ENCODE measurements around the gene KRT34.
"Not testable (repeated sequence)": the region's sequence is repeated elsewhere in the genome, so short reads cannot be mapped to it uniquely, and the experiment has no call there.

KRT34 gene

DNA sequence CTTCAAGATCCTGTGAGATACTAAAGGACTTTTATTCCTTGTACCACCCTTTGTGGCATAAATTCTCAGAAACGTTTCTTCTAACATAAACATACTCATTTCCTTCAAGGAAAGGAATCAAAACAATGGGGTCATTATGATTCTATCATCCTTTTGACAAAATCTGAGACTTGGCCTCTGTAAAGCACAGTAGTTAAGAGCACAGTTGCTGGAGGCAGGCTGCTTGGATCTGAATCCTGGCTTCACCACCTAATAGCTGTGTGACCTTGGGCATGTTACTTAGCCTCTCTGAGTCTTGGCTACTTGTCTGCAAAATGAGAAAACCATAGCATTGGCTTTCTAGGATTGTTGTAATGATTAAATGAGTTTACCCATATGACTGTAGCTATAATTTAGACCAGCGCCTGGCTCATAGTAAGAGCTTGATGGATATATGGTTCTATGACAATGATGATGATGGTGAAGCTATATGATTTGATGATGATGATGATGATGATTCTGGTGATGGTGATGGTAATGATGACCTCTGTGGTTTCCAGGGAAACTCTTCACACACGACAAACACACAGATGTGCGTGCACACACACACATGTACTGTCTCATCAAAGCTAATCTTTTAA lies 21.4 kb upstream of the KRT34 start:
- no peak for DNase-seq

DNA sequence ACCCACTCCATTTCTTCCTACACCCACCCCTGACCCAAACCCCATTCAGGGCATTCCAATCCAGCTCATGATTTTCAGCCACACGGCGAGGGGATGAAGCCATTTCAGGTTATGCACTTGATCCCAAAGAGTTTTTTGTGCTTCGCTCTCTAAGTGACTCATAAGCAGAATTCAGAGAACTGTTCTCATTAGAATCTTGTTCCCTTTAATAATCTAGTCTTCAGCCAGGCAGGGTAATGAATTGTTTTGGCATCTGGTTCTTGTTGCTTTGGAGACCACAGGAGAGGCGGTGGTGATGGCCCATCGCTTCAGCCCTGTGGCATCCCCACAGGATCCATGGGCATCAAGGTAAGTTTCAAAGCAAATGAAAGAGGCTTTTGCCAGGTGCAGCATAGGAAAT lies 20.1 kb upstream of the KRT34 start:
- DNase-seq = no peak

DNA sequence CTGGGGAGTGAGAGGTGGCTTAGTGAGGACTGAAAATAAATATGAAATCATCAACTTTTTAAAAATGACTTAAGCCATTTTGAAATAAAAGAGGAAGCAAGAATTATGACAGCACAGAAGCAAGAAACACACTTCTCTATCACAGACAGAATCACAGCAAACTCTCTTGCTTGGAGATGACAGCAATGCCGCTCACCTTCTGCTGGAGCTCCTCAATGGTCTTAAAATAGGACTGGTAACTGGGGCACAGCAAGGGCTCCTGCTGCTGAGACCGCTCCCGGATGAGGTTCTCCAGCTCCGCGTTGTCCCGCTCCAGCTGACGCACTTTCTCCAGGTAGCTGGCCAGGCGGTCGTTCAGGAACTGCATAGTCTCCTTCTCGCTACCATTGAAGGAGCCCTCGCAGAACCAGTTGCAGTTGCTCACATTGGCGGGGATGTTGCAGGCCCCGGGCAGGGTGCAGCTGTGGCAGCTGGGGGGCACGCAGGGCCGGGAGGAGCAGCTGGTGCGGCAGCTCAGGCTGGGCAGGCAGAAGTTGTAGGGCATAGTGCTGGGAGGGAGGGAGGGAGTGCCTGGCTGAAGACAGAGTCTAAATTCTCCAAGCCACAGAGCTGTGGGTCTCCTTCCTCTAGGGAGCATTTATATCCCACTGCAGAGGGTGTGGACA lies 15.0 kb upstream of the KRT34 start, which contains the start of gene KRT31:
TSS of gene KRT31 (minus strand) at position 613 of the 665 bp plus-strand sequence. CDS start at position 544, 69 bp downstream.
- no peak for DNase-seq

DNA sequence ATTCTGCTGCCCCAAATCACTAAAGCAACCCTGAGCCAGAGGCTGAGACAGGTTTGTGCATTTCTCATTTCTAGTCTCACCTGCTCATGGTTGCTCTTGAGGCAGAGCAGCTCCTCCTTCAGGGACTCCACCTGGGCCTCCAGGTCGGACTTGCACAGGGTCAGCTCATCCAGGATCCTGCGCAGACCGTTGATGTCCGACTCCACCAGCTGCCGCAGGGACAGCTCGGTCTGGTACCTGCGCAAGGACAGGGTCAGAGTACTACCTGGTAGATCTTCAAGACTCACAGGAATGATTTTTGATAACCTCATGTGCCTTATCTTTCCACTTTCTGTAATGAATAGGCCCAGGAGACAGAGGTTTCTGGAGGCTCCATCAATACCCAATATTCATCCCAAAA lies 14.2 kb upstream of the KRT34 start:
- DNase-seq = no peak

DNA sequence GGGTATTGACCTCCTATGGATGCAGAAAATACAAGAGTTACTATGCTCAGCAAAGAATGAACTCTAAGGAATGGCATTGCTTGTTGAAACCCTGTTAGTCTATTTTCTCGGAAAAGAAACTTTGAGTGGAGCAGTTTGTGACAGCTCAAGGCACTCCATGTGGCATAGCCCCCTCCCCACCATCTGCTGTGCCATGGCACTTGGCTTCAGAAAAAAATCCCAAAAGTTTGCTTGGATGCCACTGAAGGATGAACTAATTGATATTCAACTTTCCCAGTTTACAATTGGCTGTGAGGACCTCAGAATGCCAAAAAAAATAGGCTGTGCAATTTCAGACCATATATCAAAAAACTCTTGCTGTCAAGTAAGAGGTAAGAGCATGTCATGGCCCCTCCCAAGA lies 13.5 kb upstream of the KRT34 start:
- no peak for DNase-seq

DNA sequence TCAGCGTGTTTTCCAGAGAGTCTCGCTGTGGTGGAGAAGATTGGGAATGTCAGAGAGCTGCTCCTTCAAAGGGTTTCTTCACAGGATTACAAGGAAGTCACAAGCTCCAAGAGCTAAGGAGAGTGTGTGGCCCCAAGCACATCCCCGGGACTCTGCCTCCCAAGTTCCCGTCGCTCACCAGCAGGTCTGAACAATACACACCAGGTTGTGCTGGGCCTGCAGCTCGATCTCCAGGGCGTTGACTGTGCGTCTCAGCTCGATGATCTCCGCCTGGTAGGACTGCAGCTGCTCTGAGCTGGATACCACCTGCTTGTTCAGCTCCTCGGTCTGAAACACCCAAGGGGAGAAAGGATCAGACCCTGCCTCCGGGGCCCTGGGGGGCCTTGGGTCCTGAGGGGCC lies 12.9 kb upstream of the KRT34 start:
- not testable (repeated sequence) for DNase-seq

DNA sequence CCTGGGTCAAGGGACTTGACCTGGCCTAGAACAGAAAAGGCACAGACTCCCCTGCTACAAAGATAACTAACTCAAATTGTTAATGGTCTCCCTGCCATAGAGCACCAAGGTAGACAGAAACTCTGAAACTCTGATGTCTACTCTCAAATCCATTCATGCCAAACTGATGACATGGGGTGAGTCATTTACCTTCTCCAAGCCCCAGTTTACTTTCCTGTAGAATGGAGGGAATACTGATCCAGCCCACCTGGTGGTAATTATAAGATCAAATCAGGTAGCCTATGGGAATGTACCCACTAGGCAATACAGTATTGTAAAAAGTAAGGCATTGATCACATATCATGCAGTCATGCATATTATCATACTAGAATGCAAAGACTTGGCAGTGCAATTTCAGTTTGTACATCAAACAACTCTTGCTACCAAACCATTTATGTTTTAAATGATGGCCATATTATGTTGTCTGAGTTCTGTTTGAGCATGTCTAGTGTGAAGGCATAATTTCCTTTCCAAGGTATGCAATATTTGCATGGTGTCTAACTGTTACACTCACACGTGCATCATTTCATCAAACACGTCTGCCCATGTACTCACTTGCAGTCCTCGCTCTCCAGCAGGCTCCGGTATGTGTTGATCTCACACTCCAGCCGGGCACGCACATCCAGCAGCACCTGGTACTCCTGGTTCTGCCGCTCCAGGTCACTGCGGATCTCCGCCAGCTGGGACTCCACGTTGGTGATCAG lies 12.3 kb upstream of the KRT34 start:
- no peak for DNase-seq

DNA sequence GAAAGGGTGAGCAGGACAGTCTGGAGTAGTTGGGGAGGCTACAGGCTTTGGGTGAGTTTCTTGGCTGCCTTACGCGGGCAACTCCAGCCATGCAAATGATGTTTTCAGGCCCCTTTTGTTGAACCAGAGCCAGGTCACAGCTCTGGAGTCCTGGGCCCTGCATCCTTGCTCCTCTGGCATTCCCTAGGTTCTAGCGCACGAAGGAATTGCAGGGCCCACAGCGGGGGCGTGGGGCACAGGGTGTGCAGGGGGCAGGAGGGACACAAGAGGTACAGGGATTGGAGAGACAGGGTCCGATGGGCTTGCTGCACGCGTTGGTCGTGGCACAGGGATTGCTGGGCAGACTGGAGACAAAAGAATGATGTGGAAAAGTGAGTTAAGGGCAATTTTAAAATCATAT lies 11.7 kb upstream of the KRT34 start:
- DNase-seq = no peak

DNA sequence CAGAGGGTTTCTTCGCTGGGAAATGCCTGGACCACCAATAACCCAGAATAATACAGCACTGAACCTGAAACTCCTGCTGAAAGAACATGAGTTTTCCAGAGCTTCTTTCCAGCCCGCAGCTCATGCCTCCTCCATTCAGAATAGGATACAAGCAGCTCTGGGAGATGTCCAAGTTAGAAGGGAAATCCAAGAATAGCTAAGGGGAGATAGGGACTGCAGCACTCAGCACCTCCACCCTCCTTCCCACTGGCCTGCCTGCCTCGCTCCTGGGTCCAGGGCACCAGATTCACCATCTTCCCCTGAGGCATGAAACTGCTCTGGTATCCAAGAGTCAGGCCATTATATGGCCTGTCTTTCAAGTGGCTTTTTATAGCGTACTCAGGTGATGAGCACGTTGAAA lies 11.2 kb upstream of the KRT34 start:
- no peak for DNase-seq

DNA sequence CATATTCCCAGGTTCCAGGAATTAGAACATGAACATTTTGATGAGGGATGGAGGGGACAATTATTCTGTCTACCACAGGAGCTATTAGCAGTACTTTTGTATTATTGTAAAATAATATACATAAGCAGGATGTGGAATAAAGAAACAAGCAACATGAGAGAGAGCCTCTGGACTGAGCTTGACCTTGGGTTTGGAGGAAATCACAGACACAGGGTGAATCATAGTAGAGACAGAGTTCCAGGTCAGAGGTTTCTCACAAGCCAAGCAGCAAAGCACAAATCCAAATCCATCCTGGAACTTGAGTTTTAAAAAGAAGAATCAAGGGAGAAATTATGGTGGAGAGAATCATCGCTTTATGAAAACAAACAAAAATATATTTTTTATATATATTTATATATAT lies 10.2 kb upstream of the KRT34 start:
- DNase-seq = no peak

DNA sequence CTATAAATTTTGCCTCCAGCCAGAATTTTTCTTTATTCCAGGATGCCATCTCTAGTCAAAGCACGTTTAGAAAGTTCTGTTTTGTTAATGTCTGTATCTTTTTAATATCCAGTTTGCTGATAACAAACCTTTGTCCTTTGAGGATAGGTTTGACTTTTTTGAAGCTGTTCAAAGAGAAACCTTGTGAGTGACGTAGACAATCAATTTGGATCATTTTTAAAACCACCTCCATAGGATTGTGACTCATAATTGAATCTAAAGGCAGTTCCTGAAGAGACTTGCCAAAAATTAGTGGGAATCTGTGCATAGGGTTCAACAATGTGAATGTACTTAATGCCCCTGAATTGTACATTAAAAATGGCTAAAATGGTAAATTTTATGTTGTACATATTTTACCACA lies 9.4 kb upstream of the KRT34 start:
- no peak for DNase-seq

DNA sequence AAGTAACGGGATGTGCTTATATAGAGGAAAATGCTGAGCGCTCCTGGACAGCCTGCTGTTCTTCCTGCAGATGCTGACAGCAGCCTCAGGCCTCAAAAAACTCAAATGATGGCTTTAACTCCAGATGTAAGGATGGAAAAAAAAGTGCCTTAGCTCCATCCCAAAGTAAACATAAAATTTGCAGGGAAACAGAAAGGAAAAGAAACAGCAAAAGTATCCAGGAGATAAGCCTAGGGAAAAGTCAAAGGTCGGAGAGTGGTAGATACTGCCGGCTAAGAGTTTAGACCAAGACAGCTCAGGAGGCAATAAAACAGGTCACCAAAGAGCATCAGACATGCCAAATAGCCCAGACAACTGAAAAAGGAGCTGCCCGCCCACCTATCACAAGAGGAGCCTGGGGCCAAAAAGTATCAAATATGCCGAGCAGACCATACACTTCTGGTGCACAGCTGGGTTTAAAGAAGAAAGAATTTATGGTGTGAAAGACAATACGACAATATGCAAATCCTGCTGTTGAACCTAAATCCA lies 8.4 kb upstream of the KRT34 start:
- DNase-seq = no peak

DNA sequence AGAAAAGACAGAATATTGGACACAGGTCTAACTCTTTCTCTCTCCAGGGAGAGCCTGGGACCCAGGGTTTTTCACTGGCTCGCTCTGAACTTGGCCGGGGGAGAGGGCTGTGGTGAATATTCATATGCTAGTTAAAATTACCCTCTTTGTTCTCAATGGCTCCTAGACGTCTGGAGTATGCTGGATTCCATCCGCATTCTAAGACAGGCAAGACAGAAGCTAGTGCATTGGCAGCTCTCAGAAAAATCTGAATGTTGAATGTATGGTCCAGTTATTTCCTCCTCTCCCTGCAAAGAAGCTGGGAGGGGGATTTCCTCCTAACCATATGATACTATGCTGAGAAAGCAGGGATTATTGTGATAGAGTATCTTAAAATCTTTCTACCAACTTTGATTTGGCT lies 5.6 kb upstream of the KRT34 start:
- no peak for DNase-seq

DNA sequence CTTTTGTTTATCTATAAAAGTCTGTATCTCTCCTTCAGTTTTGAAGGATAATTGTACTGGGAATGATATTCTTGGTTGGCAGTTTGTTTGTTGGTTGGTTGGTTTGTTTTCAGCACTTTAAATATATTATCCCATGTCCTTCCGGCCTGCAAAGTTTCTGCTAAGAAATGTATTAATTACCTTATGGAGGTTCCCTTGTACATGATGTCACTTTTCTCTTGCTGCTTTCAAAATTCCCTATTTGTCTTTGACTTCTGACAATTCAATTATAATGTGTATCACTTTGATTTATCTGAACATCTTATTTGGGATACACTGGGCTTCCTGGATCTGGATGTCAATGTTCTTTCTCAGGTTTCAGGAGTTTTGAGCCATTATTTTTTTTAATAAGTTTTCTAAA lies 4.1 kb upstream of the KRT34 start:
- no peak for DNase-seq

DNA sequence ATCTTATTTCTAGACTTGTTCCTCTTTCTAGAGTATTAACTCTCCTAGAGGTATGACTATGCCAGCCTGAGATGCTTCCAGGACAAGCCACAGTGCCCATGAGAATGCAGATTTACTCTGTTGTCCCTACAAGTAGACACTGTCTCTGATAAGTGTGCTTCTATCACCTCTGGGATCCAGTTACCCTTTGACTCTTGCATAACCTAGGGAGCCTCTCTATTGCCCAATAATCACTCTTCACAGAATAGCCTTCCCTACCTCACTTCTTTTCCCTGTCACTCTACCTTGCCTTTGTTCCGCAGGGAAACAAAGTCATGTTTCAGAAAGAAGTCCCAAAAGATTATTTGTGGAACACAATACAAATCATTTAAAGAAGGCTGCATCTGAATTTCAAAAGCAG lies 1.6 kb upstream of the KRT34 start:
- no peak for DNase-seq

DNA sequence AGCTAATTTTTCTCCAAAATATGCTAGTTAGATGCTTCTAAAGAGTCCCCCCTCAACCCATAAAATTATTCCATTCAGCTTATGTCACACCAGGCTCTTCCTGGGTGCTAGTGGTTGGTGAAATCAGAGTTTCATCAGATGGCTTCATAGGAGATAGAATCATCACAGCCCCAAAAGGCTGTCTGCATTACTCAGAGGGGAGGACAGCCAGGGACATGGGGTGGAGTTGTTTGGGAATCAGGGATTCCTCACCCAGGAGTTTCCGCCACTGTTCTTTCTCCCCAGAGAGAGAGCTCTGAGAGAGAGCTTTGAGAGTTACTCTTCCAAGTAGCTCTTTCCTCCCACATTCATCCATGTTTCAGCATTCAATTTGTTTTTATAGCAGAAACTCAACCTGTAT lies 288 bp upstream of the KRT34 start:
- DNase-seq = no peak

DNA sequence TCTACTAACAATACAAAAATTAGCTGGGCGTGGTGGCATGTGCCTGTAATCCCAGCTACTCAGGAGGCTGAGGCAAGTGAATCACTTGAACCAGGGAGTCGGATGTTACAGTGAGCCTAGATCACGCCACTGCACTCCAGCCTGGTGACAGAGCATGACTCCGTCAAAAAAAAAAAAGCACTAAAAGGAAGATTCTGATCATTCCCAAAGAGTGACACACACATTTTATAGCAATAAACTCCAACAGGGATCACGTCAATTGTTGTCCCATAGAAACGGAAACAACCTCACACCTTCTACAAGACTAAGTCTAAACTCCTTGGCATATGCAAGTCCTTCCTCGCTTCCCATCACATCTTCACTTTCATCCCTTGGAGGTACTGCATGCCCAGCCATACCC lies 2.0 kb downstream of the KRT34 start:
- not testable (repeated sequence) for DNase-seq

DNA sequence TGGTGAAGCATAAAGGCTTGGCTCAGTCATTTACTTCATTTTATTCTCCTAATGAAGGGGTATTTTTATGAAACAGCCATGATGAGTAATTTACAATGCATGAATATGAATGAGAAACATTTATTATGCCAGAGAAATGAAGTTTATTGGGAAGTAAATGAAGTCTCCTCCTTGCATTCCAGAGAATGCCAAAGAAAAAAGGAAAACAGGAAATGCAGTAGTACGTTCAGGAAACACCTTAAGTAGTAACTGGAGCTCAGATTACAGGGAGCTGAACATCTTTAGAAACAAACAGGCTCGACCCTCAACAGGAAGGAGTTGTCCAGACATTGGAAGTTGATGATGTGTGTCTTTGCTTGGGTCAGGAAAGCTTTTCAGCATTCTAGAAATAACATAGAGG lies 4.6 kb downstream of the KRT34 start:
- no peak for DNase-seq

DNA sequence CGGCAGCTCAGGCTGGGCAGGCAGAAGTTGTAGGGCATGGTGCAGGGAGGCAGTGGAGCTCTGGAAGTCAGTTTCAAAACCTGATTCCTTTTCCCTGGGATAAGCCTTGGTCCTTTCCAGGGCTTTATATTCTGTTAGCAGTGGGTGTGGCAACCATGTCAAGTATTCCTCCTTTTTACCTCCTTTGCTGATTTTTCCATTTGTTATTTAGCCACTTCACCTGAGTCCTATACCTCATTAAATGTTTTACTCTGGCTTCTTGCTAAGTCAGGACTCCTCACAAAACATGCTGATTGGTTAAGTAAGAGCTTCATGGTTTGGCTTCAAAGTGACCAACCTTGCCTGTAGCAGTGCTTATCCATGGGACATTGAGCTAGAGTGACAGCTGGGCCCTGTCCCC lies 12.4 kb downstream of the KRT34 start, which contains the start of gene KRT33B:
TSS of gene KRT33B (minus strand) at position 101 of the 400 bp plus-strand sequence. CDS start at position 38, 63 bp downstream.
- no peak for DNase-seq

DNA sequence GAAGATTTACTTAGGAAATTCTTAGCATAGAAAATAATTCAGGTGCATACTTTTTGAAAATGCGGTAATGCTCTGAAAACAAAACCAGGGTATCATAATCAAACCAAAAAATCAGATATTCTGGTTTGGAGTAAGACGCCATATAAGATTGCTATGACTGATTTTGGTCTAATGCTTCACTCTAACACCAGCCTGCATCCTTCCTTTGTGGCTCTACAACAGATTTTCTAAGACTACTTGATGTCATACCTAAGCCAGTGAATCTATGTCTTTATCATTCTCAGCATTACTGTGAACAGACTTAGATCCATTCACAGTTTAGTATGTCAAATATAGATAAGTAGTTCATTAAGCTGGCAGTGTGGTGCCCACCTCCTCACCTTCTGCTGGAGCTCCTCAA lies 13.1 kb downstream of the KRT34 start:
- DNase-seq = peak in 1 of 2 donors; percentile 2

DNA sequence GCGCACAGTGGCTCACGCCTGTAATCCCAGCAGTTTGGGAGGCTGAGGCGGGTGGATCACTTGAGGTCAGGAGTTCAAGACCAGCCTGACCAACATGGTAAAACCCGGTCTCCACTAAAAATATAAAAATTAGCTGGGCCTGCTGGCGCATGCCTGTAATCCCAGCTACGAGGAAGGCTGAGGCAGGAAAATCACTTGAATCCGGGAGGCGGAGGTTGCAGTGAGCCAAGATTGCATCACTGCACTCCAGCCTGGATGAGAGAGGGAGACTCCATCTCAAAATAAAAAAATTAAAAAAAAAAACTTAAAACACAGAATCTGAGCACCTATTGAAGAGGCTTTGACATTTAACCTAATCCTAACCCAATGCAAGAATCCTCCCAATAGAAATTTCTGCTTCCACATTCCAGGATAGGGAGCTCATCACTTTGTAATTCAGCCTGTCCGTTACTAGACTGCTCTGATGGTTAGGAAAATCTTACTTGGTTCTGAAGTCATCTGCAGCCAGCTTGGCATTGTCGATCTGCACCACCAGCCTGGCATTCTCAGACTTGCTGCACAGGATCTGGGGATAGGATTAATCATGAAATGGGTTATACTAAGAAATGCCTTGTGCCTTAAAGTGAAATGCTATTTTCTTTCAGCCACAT lies 14.6 kb downstream of the KRT34 start:
- DNase-seq = no peak

DNA sequence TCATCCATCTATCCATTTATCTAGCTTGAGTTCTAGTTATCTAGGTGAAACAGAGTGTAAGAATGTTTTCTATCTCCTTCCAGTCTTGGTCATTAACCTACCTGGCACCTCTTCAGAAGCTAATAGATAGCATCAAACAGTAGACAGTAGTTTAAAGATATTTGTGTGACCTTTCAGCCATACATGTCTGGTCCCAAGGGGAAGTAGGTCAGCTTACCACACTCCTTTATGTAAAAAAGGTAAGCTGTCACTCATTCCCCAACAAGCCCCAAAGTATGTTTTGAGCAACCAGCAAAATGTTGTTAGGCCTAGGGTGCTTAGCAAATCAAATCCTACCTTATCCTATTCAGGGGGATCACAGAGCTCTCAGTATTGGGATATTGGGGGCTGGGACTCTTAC lies 16.0 kb downstream of the KRT34 start:
- no peak for DNase-seq

DNA sequence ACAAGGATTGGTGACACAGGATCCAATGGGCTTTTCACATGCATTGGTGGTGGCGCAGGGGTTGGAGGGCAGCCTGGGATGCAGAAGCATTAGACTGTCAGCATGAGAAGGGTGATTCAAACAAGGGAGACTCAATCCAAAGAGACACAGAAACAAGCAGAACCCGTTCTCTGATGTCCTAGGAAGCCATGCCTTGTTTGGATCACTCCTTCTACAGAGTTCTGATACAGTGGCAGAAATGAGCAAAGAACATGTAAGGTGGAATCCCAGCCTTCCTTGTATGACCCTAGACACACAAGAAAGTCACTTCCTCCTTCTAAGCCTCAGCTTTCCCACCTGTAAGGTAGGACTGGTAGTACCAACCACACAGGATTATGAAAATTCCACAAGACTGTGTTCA lies 18.2 kb downstream of the KRT34 start:
- no peak for DNase-seq

All from hippocampal formation (tissue), 2 donors.